DND-41 (cell line): Measurements from ENCODE around the gene NETO2.

Experiments
- ATAC-seq: fragments of 200-7000 bp; cut with Tn5 transposase; 3 replicates; pipeline ENCODE4 v1.9.1; 2021; ENCODE audit warnings: low read depth; ENCODE audit not compliant: insufficient read depth
- DNase-seq: peaks from one replicate; pipeline ENCODE4 v3.0.0-alpha.2; 2020
- H2AFZ ChIP-seq: 2 replicates; pipeline ENCODE4 v1.6.0; 2012; ENCODE audit warnings: low read depth, low read length
- H3K27ac ChIP-seq: 2 replicates; pipeline ENCODE4 v1.5.1; 2012; ENCODE audit warnings: low read length, inconsistent platforms
- H3K27me3 ChIP-seq: fragments of 200-600 bp; sonication (generic); 2 replicates; pipeline ENCODE4 v1.6.0; 2012; ENCODE audit warnings: low read length, mild to moderate bottlenecking, inconsistent platforms; ENCODE audit not compliant: insufficient read depth, poor library complexity
- H3K36me3 ChIP-seq: 2 replicates; pipeline ENCODE4 v1.5.1; 2012; ENCODE audit warnings: low read length, inconsistent platforms; ENCODE audit not compliant: insufficient read depth
- H3K4me1 ChIP-seq: 2 replicates; pipeline ENCODE4 v1.5.1; 2012; ENCODE audit warnings: mild to moderate bottlenecking, low read length; ENCODE audit not compliant: insufficient read depth
- H3K4me2 ChIP-seq: 2 replicates; pipeline ENCODE4 v1.6.0; 2012; ENCODE audit warnings: mild to moderate bottlenecking, moderate library complexity, low read length, inconsistent platforms; ENCODE audit not compliant: insufficient read depth
- H3K4me3 ChIP-seq, 2 experiments: fragments of 200-600 bp in 1 of 2; shearing (Covaris generic) in 1 of 2; 2 replicates each; pipeline ENCODE4 v1.5.1; 2012 to 2016; ENCODE audit warnings: inconsistent platforms in 2 of 2, low read length in 2 of 2, mild to moderate bottlenecking in 2 of 2, low read depth in 1 of 2, moderate library complexity in 1 of 2
- H3K79me2 ChIP-seq: 2 replicates; pipeline ENCODE4 v1.6.0; 2012; ENCODE audit warnings: low read length, inconsistent platforms; ENCODE audit not compliant: insufficient read depth
- H3K9ac ChIP-seq: 2 replicates; pipeline ENCODE4 v1.6.0; 2012; ENCODE audit warnings: low read depth, mild to moderate bottlenecking, inconsistent platforms, low read length, moderate library complexity
- H3K9me3 ChIP-seq: 2 replicates; pipeline ENCODE4 v1.5.1; 2012; ENCODE audit warnings: low read length, moderate library complexity, mild to moderate bottlenecking, inconsistent platforms; ENCODE audit not compliant: insufficient read depth, severe bottlenecking
- H4K20me1 ChIP-seq: 2 replicates; pipeline ENCODE4 v1.6.0; 2012; ENCODE audit warnings: low read length; ENCODE audit not compliant: insufficient read depth
- EZH2 ChIP-seq: IDR thresholded peaks from 3 replicates; pipeline ENCODE4 v1.6.1; 2012; ENCODE audit warnings: borderline replicate concordance, low read depth, mild to moderate bottlenecking, moderate library complexity, low read length, inconsistent platforms; ENCODE audit not compliant: severe bottlenecking
- TF ChIP-seq, protein P1 (sequence below): IDR thresholded peaks from 2 replicates; pipeline ENCODE4 v1.5.1; 2012; ENCODE audit warnings: borderline replicate concordance, low read length, moderate library complexity, mild to moderate bottlenecking; ENCODE audit not compliant: poor library complexity, severe bottlenecking; ENCODE audit errors: extremely low read depth

Gene NETO2

DNA sequence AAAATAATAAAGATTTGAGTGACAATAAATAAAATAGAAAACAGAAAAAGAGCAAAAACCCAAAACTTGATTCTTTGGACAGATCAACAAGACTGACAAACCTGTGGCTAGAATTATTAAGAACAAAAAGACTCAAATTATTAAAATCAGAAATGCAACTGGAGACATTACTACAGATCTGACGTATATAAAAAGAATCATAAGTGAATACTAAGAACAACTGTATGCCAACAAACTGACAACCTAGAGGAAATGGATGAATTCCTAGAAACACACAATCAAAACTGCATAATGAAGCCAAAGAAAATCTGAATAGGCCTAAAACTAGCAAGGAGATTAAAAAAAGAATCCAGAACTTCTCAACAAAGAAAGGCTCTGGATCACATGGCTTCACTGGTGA lies 47.4 kb downstream of the NETO2 start:
- no peak for TF ChIP-seq EZH2
- TF ChIP-seq, protein P1, sequence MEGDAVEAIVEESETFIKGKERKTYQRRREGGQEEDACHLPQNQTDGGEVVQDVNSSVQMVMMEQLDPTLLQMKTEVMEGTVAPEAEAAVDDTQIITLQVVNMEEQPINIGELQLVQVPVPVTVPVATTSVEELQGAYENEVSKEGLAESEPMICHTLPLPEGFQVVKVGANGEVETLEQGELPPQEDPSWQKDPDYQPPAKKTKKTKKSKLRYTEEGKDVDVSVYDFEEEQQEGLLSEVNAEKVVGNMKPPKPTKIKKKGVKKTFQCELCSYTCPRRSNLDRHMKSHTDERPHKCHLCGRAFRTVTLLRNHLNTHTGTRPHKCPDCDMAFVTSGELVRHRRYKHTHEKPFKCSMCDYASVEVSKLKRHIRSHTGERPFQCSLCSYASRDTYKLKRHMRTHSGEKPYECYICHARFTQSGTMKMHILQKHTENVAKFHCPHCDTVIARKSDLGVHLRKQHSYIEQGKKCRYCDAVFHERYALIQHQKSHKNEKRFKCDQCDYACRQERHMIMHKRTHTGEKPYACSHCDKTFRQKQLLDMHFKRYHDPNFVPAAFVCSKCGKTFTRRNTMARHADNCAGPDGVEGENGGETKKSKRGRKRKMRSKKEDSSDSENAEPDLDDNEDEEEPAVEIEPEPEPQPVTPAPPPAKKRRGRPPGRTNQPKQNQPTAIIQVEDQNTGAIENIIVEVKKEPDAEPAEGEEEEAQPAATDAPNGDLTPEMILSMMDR: no peak
- H4K20me1 ChIP-seq: no peaks in the 10 kb centered on the region
- H3K9ac ChIP-seq: no peak overlapping the region
- H3K9me3 ChIP-seq: no peaks in the 10 kb centered on the region
- no peak overlapping the region for H3K4me2 ChIP-seq
- no peak overlapping the region for H3K4me3 ChIP-seq
- no peaks in the 10 kb centered on the region for H3K36me3 ChIP-seq
- no peak for ATAC-seq
- H2AFZ ChIP-seq: no peak overlapping the region
- DNase-seq: no peak
- H3K79me2 ChIP-seq: no peaks in the 10 kb centered on the region
- no peaks in the 10 kb centered on the region for H3K4me1 ChIP-seq
- H3K27ac ChIP-seq: no peak overlapping the region
- no peaks in the 10 kb centered on the region for H3K27me3 ChIP-seq

DNA sequence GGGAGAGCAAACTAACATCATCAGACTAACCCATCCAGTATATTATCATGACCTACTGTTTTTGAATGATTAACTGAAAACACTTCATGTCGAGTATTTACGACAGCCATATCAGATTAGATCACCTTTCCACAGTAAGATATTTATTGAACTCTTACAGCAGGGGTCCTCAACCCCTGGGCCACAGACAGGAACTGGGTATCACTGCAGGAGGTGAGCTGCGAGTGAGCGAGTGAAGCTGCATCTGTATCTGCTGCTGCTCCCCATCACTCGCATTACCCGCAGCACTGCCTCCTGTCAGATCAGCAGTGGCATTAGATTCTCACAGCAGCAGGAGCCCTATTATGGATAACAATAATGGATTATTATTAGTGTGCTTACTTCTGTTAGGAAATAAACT lies 59.5 kb downstream of the NETO2 start:
- H3K36me3 ChIP-seq: no peaks in the 10 kb centered on the region
- DNase-seq (no peak), ATAC-seq (no peak)
- no peaks in the 10 kb centered on the region for H3K4me1 ChIP-seq
- H3K9me3 ChIP-seq: no peaks in the 10 kb centered on the region
- H4K20me1 ChIP-seq: no peaks in the 10 kb centered on the region
- no peak overlapping the region for H3K4me2 ChIP-seq
- no peak for TF ChIP-seq EZH2
- TF ChIP-seq, protein P1: no peak
- H3K79me2 ChIP-seq: no peaks in the 10 kb centered on the region
- H3K27me3 ChIP-seq: no peaks in the 10 kb centered on the region
- H3K27ac ChIP-seq: no peak overlapping the region
- H3K4me3 ChIP-seq: no peak overlapping the region
- H2AFZ ChIP-seq: no peak overlapping the region
- no peak overlapping the region for H3K9ac ChIP-seq

DNA sequence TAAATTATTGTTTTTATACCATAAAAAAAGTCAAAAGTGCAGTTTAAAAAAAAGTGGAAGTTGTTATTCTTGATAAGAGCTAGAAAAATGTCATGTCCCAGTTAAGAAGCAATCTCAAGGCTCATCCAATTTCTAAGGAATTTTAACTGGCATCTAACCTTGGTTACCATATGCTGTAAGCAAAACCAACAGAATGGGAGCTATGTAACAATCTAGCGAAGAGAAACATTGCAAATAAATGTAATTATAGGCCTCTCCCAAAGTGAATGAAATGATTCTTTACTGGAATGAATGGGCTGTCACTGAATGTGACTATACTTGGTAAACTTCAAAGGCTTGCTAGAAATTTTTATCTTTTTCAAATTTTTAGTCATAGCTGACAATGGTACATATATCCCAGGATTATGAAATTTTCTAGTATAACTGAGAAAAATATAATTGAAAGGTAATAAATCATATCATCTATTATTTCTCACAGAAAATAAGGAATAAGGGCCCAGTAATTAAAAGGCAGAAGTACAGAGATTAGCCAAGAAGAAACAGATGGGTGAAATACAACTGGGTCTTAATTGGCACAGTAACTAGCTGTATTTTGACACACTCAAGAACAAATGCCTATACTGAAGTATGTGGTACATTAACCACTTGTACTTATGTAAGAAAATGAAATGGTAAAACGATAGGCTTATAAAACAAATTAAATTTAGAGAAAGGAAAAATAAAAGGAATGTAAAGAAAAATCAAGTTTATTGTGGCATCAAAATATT lies 61.5 kb downstream of the NETO2 start:
- no peak for TF ChIP-seq EZH2
- TF ChIP-seq, protein P1: no peak
- Histone ChIP-seq H3K9ac (no peak overlapping the region), H3K9me3 (no peaks in the 10 kb centered on the region), H3K4me1 (no peaks in the 10 kb centered on the region), H2AFZ (no peak overlapping the region), H3K4me2 (no peak overlapping the region), H3K4me3 (no peak overlapping the region), H3K79me2 (no peaks in the 10 kb centered on the region), H3K27me3 (no peaks in the 10 kb centered on the region), H3K27ac (no peak overlapping the region), H4K20me1 (no peaks in the 10 kb centered on the region), H3K36me3 (no peaks in the 10 kb centered on the region)
- DNase-seq: no peak
- ATAC-seq: no peak

DNA sequence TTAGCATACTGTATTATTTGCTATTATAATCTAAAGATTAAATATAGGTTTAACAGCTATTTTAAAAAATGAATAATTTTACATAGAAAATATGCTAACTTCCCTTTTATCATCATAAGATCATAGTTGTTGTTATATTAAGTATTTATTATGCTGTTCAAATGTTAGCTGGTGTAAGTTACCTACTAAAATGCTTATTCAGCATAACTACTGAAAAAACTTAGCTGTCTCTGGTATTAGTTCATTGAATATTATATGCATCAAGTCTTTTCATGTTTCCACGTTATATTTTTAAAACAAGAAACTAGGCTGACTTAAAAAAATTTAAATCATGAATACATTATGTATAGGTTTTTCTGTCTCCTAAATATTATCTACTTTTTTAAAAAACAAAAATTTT lies 62.6 kb downstream of the NETO2 start:
- Histone ChIP-seq H3K4me1 (no peaks in the 10 kb centered on the region), H3K27me3 (no peaks in the 10 kb centered on the region), H3K36me3 (no peaks in the 10 kb centered on the region), H3K9ac (no peak overlapping the region), H2AFZ (no peak overlapping the region), H3K27ac (no peak overlapping the region), H3K4me3 (no peak overlapping the region), H4K20me1 (no peaks in the 10 kb centered on the region), H3K9me3 (no peaks in the 10 kb centered on the region), H3K79me2 (no peaks in the 10 kb centered on the region), H3K4me2 (no peak overlapping the region)
- ATAC-seq (no peak), DNase-seq (no peak)
- TF ChIP-seq, protein P1: no peak
- TF ChIP-seq EZH2: no peak
